K562 (cell line): ENCODE measurements around the gene GRHPR. TPM values are rescaled to one million over a fixed set of nuclear protein-coding genes. Genes with fewer than 3 reads are reported as not detected.

Experiments
- CAMTA2 ChIP-seq: fragments of 250-450 bp; sonication (Bioruptor Pico); conservative IDR thresholded peaks from 2 replicates; pipeline ENCODE4 v1.5.1; 2022
- ESRRA ChIP-seq: fragments of 450-650 bp; IDR thresholded peaks from 2 replicates; pipeline ENCODE4 v1.6.1; 2014; ENCODE audit warnings: low read depth, mild to moderate bottlenecking, moderate library complexity, borderline replicate concordance
- ETV1 ChIP-seq: fragments of 450-650 bp; conservative IDR thresholded peaks from 2 replicates; pipeline ENCODE4 v1.6.1; 2016; ENCODE audit warnings: missing genetic modification characterization, control low read depth, low read depth, missing compliant biosample characterization
- ETV5 ChIP-seq: sonication (generic); formaldehyde crosslinking; IDR thresholded peaks from 2 replicates; pipeline ENCODE4 v1.4.0; 2020; ENCODE audit warnings: low read depth, mild to moderate bottlenecking, missing genetic modification reagents
- GABPA ChIP-seq: fragments of 200-800 bp; sonication (Bioruptor generic); conservative IDR thresholded peaks from 2 replicates; pipeline ENCODE4 v1.6.1; 2016; ENCODE audit warnings: low read depth, missing genetic modification characterization, missing compliant biosample characterization
- KDM4B ChIP-seq, 2 experiments: fragments of 450-650 bp in 1 of 2; sonication (generic) in 1 of 2; IDR thresholded peaks; 2 replicates each; pipeline ENCODE4 v1.6.1; 2016 to 2017; ENCODE audit warnings: borderline replicate concordance in 2 of 2, antibody characterized with exemption in 1 of 2, low read depth in 1 of 2, mild to moderate bottlenecking in 1 of 2
- NCOA4 ChIP-seq: fragments of 450-650 bp; IDR thresholded peaks from 2 replicates; pipeline ENCODE4 v1.6.1; 2018; ENCODE audit warnings: mild to moderate bottlenecking; ENCODE audit not compliant: partially characterized antibody
- NFIC ChIP-seq: fragments of 450-650 bp; IDR thresholded peaks from 2 replicates; pipeline ENCODE4 v1.6.1; 2017; ENCODE audit warnings: mild to moderate bottlenecking, inconsistent platforms
- PHF8 ChIP-seq: fragments of 200-600 bp; sonication (generic); IDR thresholded peaks from 2 replicates; pipeline ENCODE4 v1.6.1; 2012; ENCODE audit warnings: mixed run types, mild to moderate bottlenecking, inconsistent platforms, low read length, moderate library complexity, borderline replicate concordance
- RBM34 ChIP-seq: fragments of 200-400 bp; formaldehyde crosslinking; IDR thresholded peaks from 2 replicates; pipeline ENCODE4 v1.6.1; 2018; ENCODE audit warnings: low read length, borderline replicate concordance; ENCODE audit not compliant: insufficient read depth
- TOE1 ChIP-seq, 2 experiments: fragments of 450-650 bp in 1 of 2; sonication (generic) in 1 of 2; formaldehyde crosslinking in 1 of 2; IDR thresholded peaks; 2 replicates each; pipeline versions ENCODE4 v1.7.1 to v1.8.0; 2016 to 2022; ENCODE audit warnings: borderline replicate concordance in 2 of 2, mild to moderate bottlenecking in 2 of 2, antibody characterized with exemption in 1 of 2, inconsistent platforms in 1 of 2, low read depth in 1 of 2, missing genetic modification reagents in 1 of 2, moderate library complexity in 1 of 2
- TRIM28 ChIP-seq: fragments of 450-650 bp; IDR thresholded peaks from 2 replicates; pipeline ENCODE4 v1.6.1; 2017
- YBX1 ChIP-seq: fragments of 450-650 bp; IDR thresholded peaks from 2 replicates; pipeline ENCODE4 v1.7.1; 2016; ENCODE audit warnings: mild to moderate bottlenecking
- polyA plus RNA-seq, 8 experiments: library from polyadenylated mRNA; depleted of rRNA in 4 of 8; stranded (reverse) in 5 of 8; unstranded in 3 of 8; fragments of >200 nt; fragmentation: Nextera tagmentation in 2 of 8; fragmentation: Illumina TruSeq in 1 of 8; extraction: Ambion mirVana in 2 of 8; extraction: Trizol in 1 of 8; gene quantifications; 2 replicates each; pipeline versions ENCODE4 v1.2.1 to v1.2.3, GENCODE V29; 2011 to 2014; ENCODE audit warnings: inconsistent platforms in 1 of 8, missing spikeins in 1 of 8
- total RNA-seq, 7 experiments: library from RNA; depleted of rRNA in 6 of 7; stranded (reverse); fragments of >200 nt in 6 of 7; fragmentation: Illumina TruSeq in 2 of 7; extraction: Trizol in 2 of 7; gene quantifications; 2 replicates each; pipeline versions ENCODE4 v1.2.1 to v1.2.3, GENCODE V29; 2011 to 2021; ENCODE audit warnings: low replicate concordance in 1 of 7
- TF ChIP-seq, protein P1 (sequence below): fragments of 450-650 bp; IDR thresholded peaks from 2 replicates; pipeline ENCODE4 v1.7.1; 2018; ENCODE audit warnings: mild to moderate bottlenecking, low read depth; ENCODE audit not compliant: partially characterized antibody
- TF ChIP-seq, protein P2 (sequence below): fragments of 450-650 bp; IDR thresholded peaks from 2 replicates; pipeline ENCODE4 v1.6.1; 2016; ENCODE audit warnings: borderline replicate concordance
- TF ChIP-seq, protein P3 (sequence below): sonication (generic); formaldehyde crosslinking; IDR thresholded peaks from 2 replicates; pipeline ENCODE4 v1.8.0; 2023; ENCODE audit warnings: mild to moderate bottlenecking, missing genetic modification reagents
- TF ChIP-seq, protein P4 (sequence below): fragments of 250-450 bp; sonication (Bioruptor Pico); IDR thresholded peaks from 2 replicates; pipeline ENCODE4 v1.4.0; 2020; ENCODE audit warnings: mild to moderate bottlenecking

The GRHPR gene
- total and polyA plus RNA-seq, 9 of the 15 experiments (the other 6 are each of a cell fraction or from before 2014, with no cell fraction given): 38.9 to 144 (median 120) TPM

DNA sequence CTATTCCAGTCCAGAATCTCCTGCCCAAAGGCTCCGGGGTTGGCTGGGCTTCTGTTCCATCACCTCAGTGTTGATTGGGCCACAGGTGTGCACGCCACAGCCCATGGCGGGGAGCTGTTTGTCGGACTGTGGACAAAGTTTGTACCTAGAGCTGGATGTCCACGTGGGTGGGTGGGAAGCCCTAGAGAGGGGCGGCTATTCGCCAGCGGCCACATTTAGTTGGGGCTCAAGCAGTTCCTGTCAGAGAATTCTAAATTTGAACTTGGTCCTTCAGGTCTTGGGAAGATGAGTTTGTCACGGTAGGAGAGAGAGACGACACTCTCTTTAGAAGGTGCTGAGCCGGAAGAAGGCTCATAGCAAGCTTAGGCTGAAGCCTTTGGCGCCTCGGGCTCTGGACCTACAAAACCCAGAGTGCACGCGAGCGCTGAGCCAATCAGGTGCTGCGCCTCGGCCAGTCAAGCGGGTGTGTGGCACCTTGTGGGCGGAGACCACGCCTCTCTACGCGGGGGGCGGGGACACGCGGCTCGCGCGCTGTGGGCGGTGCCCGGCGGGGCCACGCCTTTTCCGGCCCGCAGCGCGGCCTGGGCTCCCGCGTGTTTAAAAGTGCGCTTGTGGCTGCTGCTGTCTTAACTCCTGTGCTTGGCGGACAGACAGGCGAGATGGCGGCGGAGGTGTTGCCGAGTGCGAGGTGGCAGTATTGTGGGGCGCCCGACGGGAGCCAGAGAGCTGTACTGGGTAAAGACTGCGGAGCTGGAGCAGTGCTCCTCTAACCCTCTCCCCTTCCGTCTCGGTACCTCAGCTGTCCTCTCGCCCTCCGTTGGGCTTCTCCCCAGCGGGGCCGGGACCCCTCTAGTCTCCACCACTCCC is 63.1 kb downstream of the GRHPR start, which contains the start of gene POLR1E (continued):
- TF ChIP-seq, protein P1, sequence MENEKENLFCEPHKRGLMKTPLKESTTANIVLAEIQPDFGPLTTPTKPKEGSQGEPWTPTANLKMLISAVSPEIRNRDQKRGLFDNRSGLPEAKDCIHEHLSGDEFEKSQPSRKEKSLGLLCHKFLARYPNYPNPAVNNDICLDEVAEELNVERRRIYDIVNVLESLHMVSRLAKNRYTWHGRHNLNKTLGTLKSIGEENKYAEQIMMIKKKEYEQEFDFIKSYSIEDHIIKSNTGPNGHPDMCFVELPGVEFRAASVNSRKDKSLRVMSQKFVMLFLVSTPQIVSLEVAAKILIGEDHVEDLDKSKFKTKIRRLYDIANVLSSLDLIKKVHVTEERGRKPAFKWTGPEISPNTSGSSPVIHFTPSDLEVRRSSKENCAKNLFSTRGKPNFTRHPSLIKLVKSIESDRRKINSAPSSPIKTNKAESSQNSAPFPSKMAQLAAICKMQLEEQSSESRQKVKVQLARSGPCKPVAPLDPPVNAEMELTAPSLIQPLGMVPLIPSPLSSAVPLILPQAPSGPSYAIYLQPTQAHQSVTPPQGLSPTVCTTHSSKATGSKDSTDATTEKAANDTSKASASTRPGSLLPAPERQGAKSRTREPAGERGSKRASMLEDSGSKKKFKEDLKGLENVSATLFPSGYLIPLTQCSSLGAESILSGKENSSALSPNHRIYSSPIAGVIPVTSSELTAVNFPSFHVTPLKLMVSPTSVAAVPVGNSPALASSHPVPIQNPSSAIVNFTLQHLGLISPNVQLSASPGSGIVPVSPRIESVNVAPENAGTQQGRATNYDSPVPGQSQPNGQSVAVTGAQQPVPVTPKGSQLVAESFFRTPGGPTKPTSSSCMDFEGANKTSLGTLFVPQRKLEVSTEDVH: peak; percentile 71
- TF ChIP-seq CAMTA2 (CRISPR knock-in tag) (no peak), KDM4B (IDR thresholded peaks at IDR 0.05; ENCODE audit: borderline replicate concordance in 2 of 2, low read depth in 1 of 2) (peak in 1 of 2 experiments; percentile 69; a peak in 1 of 4 replicates), YBX1 (no peak), ETV1 (tag) (0 out of 2 replicates have a peak, but pooled peaks have one; percentile 11), ETV5 (CRISPR knock-in tag) (peak; percentile 88; the same call in 1 of the 2 replicates), NFIC (no peak), NCOA4 (no peak), TOE1 (IDR thresholded peaks at IDR 0.05; ENCODE audit: borderline replicate concordance) (no peak), TOE1 (CRISPR knock-in tag; IDR thresholded peaks at IDR 0.05; ENCODE audit: borderline replicate concordance, low read depth) (no peak), ESRRA (peak; percentile 75; the same call in 1 of the 2 replicates), RBM34 (no peak), PHF8 (peak; percentile 95), TRIM28 (0 out of 2 replicates have a peak, but pooled peaks have one; percentile 18), GABPA (peak; percentile 85)
- TF ChIP-seq, protein P2, sequence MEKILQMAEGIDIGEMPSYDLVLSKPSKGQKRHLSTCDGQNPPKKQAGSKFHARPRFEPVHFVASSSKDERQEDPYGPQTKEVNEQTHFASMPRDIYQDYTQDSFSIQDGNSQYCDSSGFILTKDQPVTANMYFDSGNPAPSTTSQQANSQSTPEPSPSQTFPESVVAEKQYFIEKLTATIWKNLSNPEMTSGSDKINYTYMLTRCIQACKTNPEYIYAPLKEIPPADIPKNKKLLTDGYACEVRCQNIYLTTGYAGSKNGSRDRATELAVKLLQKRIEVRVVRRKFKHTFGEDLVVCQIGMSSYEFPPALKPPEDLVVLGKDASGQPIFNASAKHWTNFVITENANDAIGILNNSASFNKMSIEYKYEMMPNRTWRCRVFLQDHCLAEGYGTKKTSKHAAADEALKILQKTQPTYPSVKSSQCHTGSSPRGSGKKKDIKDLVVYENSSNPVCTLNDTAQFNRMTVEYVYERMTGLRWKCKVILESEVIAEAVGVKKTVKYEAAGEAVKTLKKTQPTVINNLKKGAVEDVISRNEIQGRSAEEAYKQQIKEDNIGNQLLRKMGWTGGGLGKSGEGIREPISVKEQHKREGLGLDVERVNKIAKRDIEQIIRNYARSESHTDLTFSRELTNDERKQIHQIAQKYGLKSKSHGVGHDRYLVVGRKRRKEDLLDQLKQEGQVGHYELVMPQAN: peak; percentile 87
- TF ChIP-seq, protein P3, sequence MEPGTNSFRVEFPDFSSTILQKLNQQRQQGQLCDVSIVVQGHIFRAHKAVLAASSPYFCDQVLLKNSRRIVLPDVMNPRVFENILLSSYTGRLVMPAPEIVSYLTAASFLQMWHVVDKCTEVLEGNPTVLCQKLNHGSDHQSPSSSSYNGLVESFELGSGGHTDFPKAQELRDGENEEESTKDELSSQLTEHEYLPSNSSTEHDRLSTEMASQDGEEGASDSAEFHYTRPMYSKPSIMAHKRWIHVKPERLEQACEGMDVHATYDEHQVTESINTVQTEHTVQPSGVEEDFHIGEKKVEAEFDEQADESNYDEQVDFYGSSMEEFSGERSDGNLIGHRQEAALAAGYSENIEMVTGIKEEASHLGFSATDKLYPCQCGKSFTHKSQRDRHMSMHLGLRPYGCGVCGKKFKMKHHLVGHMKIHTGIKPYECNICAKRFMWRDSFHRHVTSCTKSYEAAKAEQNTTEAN: no peak
- TF ChIP-seq, protein P4, sequence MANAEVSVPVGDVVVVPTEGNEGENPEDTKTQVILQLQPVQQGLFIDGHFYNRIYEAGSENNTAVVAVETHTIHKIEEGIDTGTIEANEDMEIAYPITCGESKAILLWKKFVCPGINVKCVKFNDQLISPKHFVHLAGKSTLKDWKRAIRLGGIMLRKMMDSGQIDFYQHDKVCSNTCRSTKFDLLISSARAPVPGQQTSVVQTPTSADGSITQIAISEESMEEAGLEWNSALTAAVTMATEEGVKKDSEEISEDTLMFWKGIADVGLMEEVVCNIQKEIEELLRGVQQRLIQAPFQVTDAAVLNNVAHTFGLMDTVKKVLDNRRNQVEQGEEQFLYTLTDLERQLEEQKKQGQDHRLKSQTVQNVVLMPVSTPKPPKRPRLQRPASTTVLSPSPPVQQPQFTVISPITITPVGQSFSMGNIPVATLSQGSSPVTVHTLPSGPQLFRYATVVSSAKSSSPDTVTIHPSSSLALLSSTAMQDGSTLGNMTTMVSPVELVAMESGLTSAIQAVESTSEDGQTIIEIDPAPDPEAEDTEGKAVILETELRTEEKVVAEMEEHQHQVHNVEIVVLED (CRISPR knock-in tag): peak; percentile 87
